ENCODE data around the gene ITGB7.

DNA sequence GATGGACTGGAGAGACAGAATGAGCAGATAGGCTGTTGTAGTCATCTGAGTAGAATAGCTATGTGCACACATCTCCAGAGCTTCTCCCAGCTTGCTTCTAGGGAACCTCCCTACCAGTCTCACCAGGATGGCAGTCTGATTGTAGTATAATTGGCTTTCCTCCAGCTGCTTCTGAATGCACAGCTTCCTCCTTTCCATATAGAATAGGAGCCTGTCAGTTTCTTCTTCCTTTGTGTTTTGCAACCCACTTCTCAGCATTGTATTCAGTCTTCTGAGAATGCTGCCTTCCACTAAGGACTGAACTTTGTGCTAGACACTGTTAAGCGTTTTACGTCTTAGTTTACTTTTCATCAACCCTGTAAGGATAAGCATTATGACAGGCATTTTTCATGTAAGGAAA, 24.1 kb downstream of the ITGB7 start:
- TF ChIP-seq RAD21 (IDR thresholded peaks at IDR 0.05; ENCODE audit: low read depth) (no peak), CREB1 (IDR thresholded peaks at IDR 0.05; ENCODE audit: low read depth) (no peak), TAF1 (IDR thresholded peaks at IDR 0.05; ENCODE audit: low read depth) (no peak), FOXM1 (IDR thresholded peaks at IDR 0.05; ENCODE audit: borderline replicate concordance, low read depth) (no peak), NFIC (IDR thresholded peaks at IDR 0.05) (no peak), TEAD4 (IDR thresholded peaks at IDR 0.05) (no peak), CEBPB (IDR thresholded peaks at IDR 0.05) (no peak)
- TF ChIP-seq, protein P1, sequence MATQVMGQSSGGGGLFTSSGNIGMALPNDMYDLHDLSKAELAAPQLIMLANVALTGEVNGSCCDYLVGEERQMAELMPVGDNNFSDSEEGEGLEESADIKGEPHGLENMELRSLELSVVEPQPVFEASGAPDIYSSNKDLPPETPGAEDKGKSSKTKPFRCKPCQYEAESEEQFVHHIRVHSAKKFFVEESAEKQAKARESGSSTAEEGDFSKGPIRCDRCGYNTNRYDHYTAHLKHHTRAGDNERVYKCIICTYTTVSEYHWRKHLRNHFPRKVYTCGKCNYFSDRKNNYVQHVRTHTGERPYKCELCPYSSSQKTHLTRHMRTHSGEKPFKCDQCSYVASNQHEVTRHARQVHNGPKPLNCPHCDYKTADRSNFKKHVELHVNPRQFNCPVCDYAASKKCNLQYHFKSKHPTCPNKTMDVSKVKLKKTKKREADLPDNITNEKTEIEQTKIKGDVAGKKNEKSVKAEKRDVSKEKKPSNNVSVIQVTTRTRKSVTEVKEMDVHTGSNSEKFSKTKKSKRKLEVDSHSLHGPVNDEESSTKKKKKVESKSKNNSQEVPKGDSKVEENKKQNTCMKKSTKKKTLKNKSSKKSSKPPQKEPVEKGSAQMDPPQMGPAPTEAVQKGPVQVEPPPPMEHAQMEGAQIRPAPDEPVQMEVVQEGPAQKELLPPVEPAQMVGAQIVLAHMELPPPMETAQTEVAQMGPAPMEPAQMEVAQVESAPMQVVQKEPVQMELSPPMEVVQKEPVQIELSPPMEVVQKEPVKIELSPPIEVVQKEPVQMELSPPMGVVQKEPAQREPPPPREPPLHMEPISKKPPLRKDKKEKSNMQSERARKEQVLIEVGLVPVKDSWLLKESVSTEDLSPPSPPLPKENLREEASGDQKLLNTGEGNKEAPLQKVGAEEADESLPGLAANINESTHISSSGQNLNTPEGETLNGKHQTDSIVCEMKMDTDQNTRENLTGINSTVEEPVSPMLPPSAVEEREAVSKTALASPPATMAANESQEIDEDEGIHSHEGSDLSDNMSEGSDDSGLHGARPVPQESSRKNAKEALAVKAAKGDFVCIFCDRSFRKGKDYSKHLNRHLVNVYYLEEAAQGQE (IDR thresholded peaks at IDR 0.05; ENCODE audit: low read depth) = no peak
- TF ChIP-seq, protein P2, sequence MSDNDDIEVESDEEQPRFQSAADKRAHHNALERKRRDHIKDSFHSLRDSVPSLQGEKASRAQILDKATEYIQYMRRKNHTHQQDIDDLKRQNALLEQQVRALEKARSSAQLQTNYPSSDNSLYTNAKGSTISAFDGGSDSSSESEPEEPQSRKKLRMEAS (IDR thresholded peaks at IDR 0.05) = no peak
